Activated naive CD4-positive, alpha-beta T cell treated with anti-CD3 and anti-CD28 coated beads, Interleukin-2, amount 50 U/mL, for 24 hours (primary cell): ENCODE measurements around the gene ARHGEF3.
"Not testable (repeated sequence)": the region's sequence is repeated elsewhere in the genome, so short reads cannot be mapped to it uniquely, and the experiment has no call there.

Experiments used
- H3K27ac Mint-ChIP-seq: one replicate; pipeline ENCODE4 v1.8.0; 2021; ENCODE audit warnings: mild to moderate bottlenecking, mixed read lengths
- H3K27me3 Mint-ChIP-seq: one replicate; pipeline ENCODE4 v1.8.0; 2021; ENCODE audit warnings: mixed read lengths
- H3K36me3 Mint-ChIP-seq: one replicate; pipeline ENCODE4 v1.8.0; 2021; ENCODE audit warnings: mixed read lengths
- H3K4me1 Mint-ChIP-seq: one replicate; pipeline ENCODE4 v1.8.0; 2021; ENCODE audit warnings: mixed read lengths
- H3K4me3 Mint-ChIP-seq: one replicate; pipeline ENCODE4 v1.8.0; 2021; ENCODE audit warnings: mild to moderate bottlenecking, mixed read lengths
- H3K9me3 Mint-ChIP-seq: one replicate; pipeline ENCODE4 v1.8.0; 2021; ENCODE audit warnings: mixed read lengths

Gene ARHGEF3

DNA sequence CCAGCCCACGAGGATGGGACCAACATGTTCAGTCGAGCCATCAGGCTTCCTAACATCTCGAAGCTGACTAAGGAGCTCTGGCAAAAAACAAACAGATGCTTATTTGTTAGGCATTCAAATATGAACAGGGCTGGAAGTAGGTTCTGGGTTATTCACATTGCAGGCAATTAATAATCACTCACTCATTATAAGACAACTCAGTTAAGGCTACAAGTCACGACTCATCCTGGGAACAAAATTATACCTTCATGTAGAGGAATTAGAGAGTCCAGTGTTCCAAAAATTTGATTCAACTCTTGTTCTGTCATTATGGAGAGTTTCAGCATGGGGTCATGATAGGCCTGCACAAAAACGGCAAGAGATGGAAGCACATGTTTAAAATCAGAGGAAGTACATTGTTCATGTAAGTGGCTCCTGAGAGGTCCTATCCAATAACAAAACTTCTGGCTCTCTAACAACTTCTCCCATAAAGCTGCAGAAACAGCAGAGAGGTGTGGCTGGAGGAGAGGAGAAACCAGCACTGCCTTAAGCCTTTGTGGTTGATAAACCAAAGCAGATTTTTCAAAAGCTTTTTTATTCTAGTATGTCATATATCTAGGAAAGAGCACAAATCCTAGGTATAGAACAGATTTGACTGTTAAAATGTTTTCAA is 50.6 kb downstream of the ARHGEF3 start:
- Mint-ChIP-seq H3K27ac (peak overlapping the region; percentile 61), H3K9me3 (no peaks in the 10 kb centered on the region), H3K27me3 (no peaks in the 10 kb centered on the region), H3K4me3 (no peak overlapping the region), H3K36me3 (peaks cover 38% of the 10 kb centered on the region), H3K4me1 (peaks cover 63% of the 10 kb centered on the region)

DNA sequence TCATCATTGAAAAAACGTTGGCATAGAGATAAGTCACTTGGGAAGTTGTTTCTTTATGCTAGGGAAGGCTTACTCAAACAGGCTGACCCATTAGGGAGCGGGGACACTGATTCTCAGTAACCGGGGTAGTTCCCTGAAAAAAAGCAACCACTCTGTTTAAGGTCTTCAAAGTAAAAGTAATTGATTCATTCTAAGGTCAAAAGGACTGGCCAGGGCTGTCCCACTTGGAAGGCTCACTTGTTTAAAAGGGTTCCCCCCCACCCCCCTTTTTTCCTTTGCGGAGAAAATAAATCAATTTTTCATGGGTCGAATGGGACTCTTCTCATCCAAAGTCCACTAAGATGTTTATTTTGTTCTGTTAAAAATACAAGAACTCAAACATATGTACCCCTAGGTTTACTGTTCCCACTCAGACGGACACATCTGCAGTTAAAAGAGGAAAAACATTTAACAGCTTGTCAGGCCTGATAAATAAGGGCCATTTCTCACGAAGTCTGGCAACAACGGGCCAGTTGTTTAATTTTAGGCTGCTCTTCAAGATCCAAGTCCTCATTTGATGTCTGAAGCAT is 53.0 kb downstream of the ARHGEF3 start:
- no peaks in the 10 kb centered on the region for H3K9me3 Mint-ChIP-seq
- no peak overlapping the region for H3K4me3 Mint-ChIP-seq
- H3K27me3 Mint-ChIP-seq, result no peaks in the 10 kb centered on the region
- peak overlapping the region; percentile 60 for H3K27ac Mint-ChIP-seq
- H3K36me3 Mint-ChIP-seq, result peaks cover 42% of the 10 kb centered on the region
- H3K4me1 Mint-ChIP-seq, result peaks cover 51% of the 10 kb centered on the region

DNA sequence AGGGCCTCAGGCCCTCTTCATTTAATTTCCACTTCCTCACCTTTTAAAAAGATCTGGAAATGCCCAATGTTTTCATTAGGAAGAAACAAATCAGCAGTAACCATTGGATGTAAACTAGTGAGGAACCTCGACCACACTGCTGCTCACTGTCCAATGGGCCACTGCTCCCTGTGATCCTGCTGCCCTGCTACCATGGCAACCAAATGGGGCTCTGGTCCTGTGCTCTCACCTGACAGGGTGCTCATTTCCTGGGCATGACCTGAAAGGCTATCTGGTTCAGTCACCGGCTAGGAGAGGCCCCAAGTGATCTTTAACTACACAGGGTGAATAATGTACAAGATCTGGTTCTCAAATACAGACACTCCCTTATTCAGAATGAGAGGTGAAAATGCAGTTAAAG is 54.6 kb downstream of the ARHGEF3 start:
- Mint-ChIP-seq H3K27me3 (no peaks in the 10 kb centered on the region), H3K4me1 (peaks cover 38% of the 10 kb centered on the region), H3K27ac (peak overlapping the region; percentile 4), H3K4me3 (no peak overlapping the region), H3K9me3 (no peaks in the 10 kb centered on the region), H3K36me3 (peaks cover 41% of the 10 kb centered on the region)

DNA sequence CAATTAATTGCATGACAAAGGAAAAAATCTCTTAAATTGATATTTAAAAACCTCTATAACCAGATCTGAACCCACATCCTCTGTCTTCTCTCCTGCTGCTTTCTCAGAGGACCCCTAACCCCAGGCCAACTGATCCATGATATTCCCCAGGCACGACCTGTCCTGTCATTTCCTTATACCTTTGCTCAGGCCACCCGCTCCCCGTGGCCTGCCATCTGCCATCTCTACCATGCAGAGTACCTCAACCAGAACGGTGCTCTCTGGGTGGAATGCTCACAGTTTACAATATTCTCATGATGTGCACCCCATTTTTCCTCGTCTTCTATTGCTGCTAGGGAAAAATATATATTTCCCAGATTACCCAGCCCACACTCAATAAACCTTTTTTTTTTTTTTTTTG is 57.7 kb downstream of the ARHGEF3 start:
- Mint-ChIP-seq H3K4me1 (peaks cover 24% of the 10 kb centered on the region), H3K4me3 (no peak overlapping the region), H3K36me3 (peaks cover 30% of the 10 kb centered on the region), H3K27me3 (no peaks in the 10 kb centered on the region), H3K9me3 (no peaks in the 10 kb centered on the region), H3K27ac (peak overlapping the region; percentile 93)

DNA sequence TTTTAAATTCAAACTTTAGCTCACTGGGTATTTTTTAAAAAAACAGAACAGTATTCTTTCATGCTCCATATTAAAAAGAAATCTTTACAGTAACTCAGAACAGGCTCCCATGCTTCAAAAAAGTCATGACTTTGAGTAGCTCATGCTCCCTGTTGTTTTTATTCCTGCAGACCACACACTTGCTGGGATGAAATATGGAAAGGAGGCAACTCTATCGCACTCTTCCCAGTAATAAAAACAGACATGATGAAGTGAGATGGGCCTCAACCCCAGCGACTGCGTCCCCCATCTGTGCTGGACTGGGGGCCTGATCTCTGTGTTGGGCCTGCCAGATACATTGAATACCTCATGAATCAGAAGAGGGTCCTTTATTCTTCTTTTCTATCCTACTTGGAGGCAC is 58.9 kb downstream of the ARHGEF3 start:
- Mint-ChIP-seq H3K27me3 (no peaks in the 10 kb centered on the region), H3K36me3 (peaks cover 30% of the 10 kb centered on the region), H3K4me1 (peaks cover 24% of the 10 kb centered on the region), H3K9me3 (no peaks in the 10 kb centered on the region), H3K27ac (peak overlapping the region; percentile 55), H3K4me3 (no peak overlapping the region)

DNA sequence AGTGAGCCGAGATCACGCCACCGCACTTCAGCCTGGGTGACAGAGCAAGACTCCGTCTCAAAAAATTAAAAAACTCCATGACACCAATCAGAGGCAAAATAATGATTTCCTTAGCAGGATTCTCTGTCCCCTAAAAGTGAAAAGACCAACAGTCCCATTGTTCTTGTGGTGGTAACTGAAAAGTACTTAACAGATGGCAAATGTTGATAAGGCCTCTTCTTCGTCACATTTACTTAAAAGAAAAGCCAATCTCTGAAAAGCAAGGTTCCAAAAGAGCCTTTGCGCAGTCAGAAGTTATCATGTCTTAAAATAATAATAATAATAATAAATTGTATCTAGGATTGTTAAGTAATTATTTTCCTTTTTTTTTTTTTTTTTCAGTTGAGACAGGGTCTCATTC is 62.7 kb downstream of the ARHGEF3 start:
- Mint-ChIP-seq H3K4me1 (peaks cover 45% of the 10 kb centered on the region), H3K36me3 (peaks cover 39% of the 10 kb centered on the region), H3K9me3 (no peaks in the 10 kb centered on the region), H3K27me3 (no peaks in the 10 kb centered on the region), H3K27ac (no peak overlapping the region), H3K4me3 (no peak overlapping the region)

DNA sequence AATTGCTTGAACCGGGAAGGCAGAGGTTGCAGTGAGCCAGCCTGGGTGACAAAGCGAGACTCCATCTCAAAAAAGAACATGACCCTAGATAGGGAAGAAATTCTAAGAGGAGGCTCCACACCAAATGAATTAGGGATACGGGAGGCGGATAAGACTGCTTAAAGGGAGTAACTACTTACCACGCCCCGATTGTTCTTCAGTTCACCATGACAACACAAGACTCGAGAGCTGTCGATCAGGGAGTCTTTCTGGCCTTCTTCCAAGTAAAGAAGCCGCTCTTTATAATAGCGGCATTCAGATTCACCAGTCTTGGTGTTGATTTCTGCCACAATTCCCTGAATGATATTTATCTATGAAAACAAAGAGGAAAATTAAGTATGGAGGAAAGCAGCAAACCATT is 64.7 kb downstream of the ARHGEF3 start:
- Mint-ChIP-seq H3K27me3 (no peaks in the 10 kb centered on the region), H3K36me3 (peaks cover 37% of the 10 kb centered on the region), H3K27ac (peak overlapping the region; percentile 12), H3K4me3 (no peak overlapping the region), H3K9me3 (no peaks in the 10 kb centered on the region), H3K4me1 (peaks cover 48% of the 10 kb centered on the region)

DNA sequence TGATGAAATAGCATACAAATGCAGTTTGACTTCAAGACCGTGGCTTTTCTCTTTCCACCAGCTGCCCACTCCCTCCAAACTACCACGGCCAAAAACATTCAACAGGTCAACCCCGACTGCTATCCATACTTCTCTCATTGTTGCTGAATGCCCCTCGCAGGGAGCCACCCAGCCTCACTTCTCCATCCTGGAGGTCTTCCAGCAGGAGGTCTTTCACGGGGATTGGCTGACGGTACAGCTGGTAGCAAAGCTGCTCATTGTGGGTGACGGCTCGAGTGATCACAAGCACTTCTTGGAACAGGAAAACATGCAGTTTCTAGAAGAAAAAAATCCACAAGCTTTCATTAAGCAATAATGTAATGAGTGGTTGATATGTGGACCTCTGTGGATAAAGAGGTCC is 69.6 kb downstream of the ARHGEF3 start:
- H3K36me3 Mint-ChIP-seq, result peaks cover 58% of the 10 kb centered on the region
- H3K9me3 Mint-ChIP-seq, result no peaks in the 10 kb centered on the region
- peak overlapping the region; percentile 8 for H3K27ac Mint-ChIP-seq
- peaks cover 57% of the 10 kb centered on the region for H3K4me1 Mint-ChIP-seq
- H3K4me3 Mint-ChIP-seq, result no peak overlapping the region
- H3K27me3 Mint-ChIP-seq, result no peaks in the 10 kb centered on the region

DNA sequence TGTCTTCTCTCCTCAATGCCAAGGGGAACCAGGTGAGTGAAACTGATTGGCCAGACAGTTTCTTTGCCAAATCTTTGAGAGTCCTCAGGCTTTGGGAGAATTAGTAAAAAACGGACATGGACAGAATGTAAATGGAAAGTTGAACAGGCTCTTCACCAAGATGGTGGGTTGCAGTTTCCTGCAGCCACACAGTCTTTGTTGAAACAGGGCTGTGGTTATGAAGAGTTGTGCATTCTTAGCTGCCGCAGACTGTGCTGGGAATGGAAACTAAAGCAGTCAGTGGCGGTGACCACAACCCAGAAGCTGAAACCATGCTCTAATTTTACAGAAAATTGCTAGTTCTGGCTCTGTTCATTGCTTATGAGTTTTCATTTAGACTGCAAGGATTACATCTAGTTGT is 76.6 kb downstream of the ARHGEF3 start:
- Mint-ChIP-seq H3K36me3 (peaks cover 49% of the 10 kb centered on the region), H3K9me3 (no peaks in the 10 kb centered on the region), H3K4me3 (peak overlapping the region; percentile 76), H3K27me3 (no peaks in the 10 kb centered on the region), H3K4me1 (peaks cover 62% of the 10 kb centered on the region), H3K27ac (peak overlapping the region; percentile 61)

DNA sequence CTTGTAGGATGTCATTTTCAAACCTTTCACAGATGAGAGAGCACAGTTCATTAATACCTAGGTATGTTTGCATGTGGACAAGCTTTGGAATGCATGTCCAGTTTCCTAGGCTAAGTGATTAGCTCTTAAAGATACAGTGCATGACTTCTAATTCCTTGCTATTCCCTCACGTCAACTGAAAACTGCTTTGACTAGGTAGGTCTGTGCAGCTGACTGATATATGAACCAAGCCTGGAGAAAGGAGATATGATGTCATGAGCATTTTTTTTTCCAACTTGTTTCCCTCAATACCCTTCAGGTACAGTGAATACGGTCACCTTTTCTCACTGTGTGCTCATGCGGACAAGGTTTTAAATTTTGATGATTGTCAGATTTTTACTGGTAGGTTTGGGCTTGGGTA is 77.1 kb downstream of the ARHGEF3 start:
- H3K27me3 Mint-ChIP-seq, result no peaks in the 10 kb centered on the region
- peaks cover 67% of the 10 kb centered on the region for H3K4me1 Mint-ChIP-seq
- peak overlapping the region; percentile 44 for H3K4me3 Mint-ChIP-seq
- H3K27ac Mint-ChIP-seq, result peak overlapping the region; percentile 61
- peaks cover 51% of the 10 kb centered on the region for H3K36me3 Mint-ChIP-seq
- no peaks in the 10 kb centered on the region for H3K9me3 Mint-ChIP-seq

DNA sequence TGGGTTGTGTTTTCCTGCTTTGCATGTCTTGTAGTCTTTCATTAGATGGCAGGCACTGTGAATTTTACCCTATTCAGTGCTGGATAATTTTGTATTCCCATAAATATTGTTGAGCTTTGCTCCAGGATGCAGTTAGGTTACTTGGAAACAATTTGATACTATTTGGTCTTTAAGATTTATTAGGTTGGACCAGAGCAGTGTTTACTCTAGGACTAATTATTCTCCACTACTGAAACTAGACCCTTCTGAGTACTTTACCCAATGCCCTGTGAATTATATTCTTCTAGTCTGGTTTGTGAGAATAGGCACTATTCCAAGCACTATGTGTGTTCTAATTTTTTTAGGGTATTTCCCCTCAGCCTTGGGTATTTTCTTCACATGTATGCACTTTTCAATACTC is 80.9 kb downstream of the ARHGEF3 start:
- no peak overlapping the region for H3K4me3 Mint-ChIP-seq
- H3K36me3 Mint-ChIP-seq, result peaks cover 25% of the 10 kb centered on the region
- peaks cover under 1% of the 10 kb centered on the region for H3K9me3 Mint-ChIP-seq
- peaks cover 59% of the 10 kb centered on the region for H3K4me1 Mint-ChIP-seq
- peak overlapping the region; percentile 24 for H3K27ac Mint-ChIP-seq
- no peaks in the 10 kb centered on the region for H3K27me3 Mint-ChIP-seq

DNA sequence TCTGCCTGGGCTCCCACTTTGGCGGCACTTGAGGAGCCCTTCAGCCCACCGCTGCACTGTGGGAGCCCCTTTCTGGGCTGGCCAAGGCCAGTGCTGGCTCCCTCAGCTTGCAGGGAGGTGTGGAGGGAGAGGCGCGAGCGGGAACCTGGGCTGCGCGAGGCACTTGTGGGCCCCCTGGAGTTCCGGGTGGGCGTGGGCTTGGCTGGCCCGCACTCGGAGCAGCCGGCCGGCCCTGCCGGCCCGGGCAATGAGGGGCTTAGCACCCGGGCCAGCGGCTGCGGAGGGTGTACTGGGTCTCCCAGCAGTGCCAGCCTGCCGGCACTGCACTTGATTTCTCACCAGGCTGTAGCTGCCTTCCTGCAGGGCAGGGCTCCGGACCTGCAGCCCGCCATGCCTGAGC is 82.9 kb downstream of the ARHGEF3 start:
- H3K4me3 Mint-ChIP-seq, H3K27me3 Mint-ChIP-seq, H3K27ac Mint-ChIP-seq, H3K9me3 Mint-ChIP-seq: not testable (repeated sequence)
- H3K4me1 Mint-ChIP-seq, result peaks cover 43% of the 10 kb centered on the region
- peaks cover 17% of the 10 kb centered on the region for H3K36me3 Mint-ChIP-seq

DNA sequence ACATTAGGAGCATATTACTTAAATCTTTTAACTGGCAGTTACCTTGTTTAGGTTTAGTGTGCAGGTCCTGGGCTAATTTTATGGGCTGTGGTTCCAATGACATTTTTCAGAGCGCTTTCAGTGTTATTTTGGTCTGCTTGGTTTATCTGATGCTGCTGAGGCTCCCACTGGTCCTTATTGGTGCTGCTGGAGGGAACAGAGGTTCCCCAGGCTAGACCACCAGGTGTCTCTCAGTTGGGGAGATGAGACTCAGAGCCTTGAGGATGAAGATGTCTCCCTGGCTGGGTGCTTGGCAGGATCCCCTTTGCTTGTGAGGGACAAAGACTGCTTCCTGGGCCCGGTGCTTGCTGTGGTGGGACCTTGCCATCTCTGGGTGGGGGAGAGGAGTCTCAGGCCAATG is 90.4 kb downstream of the ARHGEF3 start:
- no peaks in the 10 kb centered on the region for H3K36me3 Mint-ChIP-seq
- peaks cover 8% of the 10 kb centered on the region for H3K9me3 Mint-ChIP-seq
- no peaks in the 10 kb centered on the region for H3K4me1 Mint-ChIP-seq
- no peak overlapping the region for H3K27ac Mint-ChIP-seq
- no peaks in the 10 kb centered on the region for H3K27me3 Mint-ChIP-seq
- no peak overlapping the region for H3K4me3 Mint-ChIP-seq

DNA sequence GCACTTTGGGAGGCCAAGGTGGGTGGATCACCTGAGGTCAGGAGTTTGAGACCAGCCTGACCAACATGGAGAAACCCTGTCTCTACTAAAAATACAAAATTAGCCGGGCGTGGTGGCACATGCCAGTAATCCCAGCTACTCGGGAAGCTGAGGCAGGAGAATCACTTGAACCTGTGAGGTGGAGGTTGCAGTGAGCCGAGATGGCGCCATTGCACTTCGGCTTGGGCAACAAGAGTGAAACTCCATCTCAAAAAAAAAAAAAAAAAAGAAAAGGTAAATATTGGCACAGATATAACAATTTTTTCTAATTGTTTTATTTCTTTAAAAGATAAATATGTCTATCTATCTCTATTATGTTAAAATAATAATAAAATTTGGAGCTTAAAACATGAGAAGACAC is 94.3 kb downstream of the ARHGEF3 start:
- peaks cover 18% of the 10 kb centered on the region for H3K4me1 Mint-ChIP-seq
- H3K36me3 Mint-ChIP-seq, H3K9me3 Mint-ChIP-seq, H3K4me3 Mint-ChIP-seq, H3K27me3 Mint-ChIP-seq, H3K27ac Mint-ChIP-seq: not testable (repeated sequence)

DNA sequence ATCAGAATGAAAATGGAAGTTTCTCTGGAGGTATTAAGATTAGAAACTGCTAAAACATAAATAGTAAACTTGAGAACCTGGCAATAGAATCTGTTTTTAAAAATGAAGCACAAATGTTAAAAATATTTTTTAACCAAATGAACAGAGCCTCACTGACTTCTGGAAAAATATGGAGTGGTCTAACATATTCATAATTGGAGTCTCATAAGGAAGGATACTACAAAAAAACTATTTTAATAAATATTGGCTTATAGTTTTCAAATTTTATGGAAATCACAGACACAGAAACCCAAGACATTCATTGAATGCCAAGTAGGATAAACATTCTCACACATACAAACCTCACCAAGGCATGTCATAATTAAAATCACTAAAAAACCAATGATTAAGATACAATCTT is 95.1 kb downstream of the ARHGEF3 start:
- Mint-ChIP-seq H3K4me3 (no peak overlapping the region), H3K27ac (no peak overlapping the region), H3K27me3 (no peaks in the 10 kb centered on the region), H3K36me3 (no peaks in the 10 kb centered on the region), H3K4me1 (peaks cover 18% of the 10 kb centered on the region), H3K9me3 (no peaks in the 10 kb centered on the region)

DNA sequence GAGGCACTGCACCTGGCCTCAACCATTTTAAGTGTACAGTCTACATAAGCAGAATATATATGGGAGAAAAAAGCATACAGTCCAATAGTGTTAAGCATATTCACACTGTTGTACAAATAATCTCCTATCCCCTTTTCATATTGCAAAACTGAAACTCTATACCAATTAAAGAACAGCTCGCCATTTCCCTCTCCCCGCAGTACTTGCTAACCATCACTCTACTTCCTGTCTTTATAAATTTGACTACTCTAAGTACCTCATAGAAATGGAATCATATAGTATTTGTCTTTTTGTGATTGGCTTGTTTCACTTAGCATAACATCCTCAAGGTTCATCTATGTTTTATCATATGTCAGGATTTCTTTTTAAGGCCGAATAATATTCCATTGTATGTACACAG is 97.0 kb downstream of the ARHGEF3 start:
- H3K4me1 Mint-ChIP-seq, result peaks cover 18% of the 10 kb centered on the region
- no peaks in the 10 kb centered on the region for H3K27me3 Mint-ChIP-seq
- H3K36me3 Mint-ChIP-seq, result no peaks in the 10 kb centered on the region
- peak overlapping the region; percentile 50 for H3K4me3 Mint-ChIP-seq
- H3K27ac Mint-ChIP-seq, result peak overlapping the region; percentile 82
- no peaks in the 10 kb centered on the region for H3K9me3 Mint-ChIP-seq
